A172 (cell line): ENCODE results near the gene SPDEF. TPM values are rescaled to one million over a fixed set of nuclear protein-coding genes. Genes with fewer than 3 reads are reported as not detected.

ENCODE experiments used
- DNase-seq: peaks from one replicate; pipeline ENCODE4 v3.0.0-alpha.2; 2015; ENCODE audit warnings: low spot score
- total RNA-seq: library from RNA; depleted of rRNA; stranded (reverse); fragments of >200 nt; shearing (Covaris generic); gene quantifications from 2 replicates; pipeline ENCODE4 v1.2.3, GENCODE V29; 2014; rRNA removed

Gene SPDEF
- total RNA-seq: not detected in 2 replicates

GRCh38 chr6:34556031-34556471 lies at the start of gene SPDEF:
Gene SPDEF, minus strand, starts transcription at chr6:34556329. Its CDS starts 11,874 bp downstream, at chr6:34544455.
- DNase-seq: no peak

- DNase-seq: no peak
These were observed 47.6 kb upstream of the SPDEF start for GRCh38 chr6:34603707-34604106.

GRCh38 chr6:34602318-34603111 lies 46.4 kb upstream of the SPDEF start:
- no peak for DNase-seq

GRCh38 chr6:34601706-34602105 lies 45.6 kb upstream of the SPDEF start:
- no peak for DNase-seq

- no peak for DNase-seq
These were observed 44.7 kb upstream of the SPDEF start for GRCh38 chr6:34600796-34601195.

GRCh38 chr6:34600101-34600500 lies 44.0 kb upstream of the SPDEF start:
- DNase-seq: no peak

- no peak for DNase-seq
These were observed 42.6 kb upstream of the SPDEF start for GRCh38 chr6:34598712-34599111.

- DNase-seq: no peak
These were observed 41.6 kb upstream of the SPDEF start for GRCh38 chr6:34597605-34598353.

- DNase-seq: no peak
These were observed 40.7 kb upstream of the SPDEF start for GRCh38 chr6:34596798-34597197.

GRCh38 chr6:34595332-34596184 lies 39.4 kb upstream of the SPDEF start:
- DNase-seq: no peak

GRCh38 chr6:34593701-34594100 lies 37.6 kb upstream of the SPDEF start:
- DNase-seq: no peak

- DNase-seq: no peak
These were observed 36.3 kb upstream of the SPDEF start for GRCh38 chr6:34592208-34592952.

GRCh38 chr6:34589691-34590090 lies 33.6 kb upstream of the SPDEF start:
- no peak for DNase-seq

- no peak for DNase-seq
These were observed 33.0 kb upstream of the SPDEF start for GRCh38 chr6:34589140-34589539.

- no peak for DNase-seq
These were observed 31.7 kb upstream of the SPDEF start for GRCh38 chr6:34587851-34588250.

GRCh38 chr6:34587325-34587724 lies 31.2 kb upstream of the SPDEF start:
- DNase-seq: no peak

GRCh38 chr6:34586327-34587040 lies 30.4 kb upstream of the SPDEF start:
- no peak for DNase-seq

- no peak for DNase-seq
These were observed 29.5 kb upstream of the SPDEF start for GRCh38 chr6:34585512-34586061.

GRCh38 chr6:34585108-34585507 lies 29.0 kb upstream of the SPDEF start:
- DNase-seq: no peak

- no peak for DNase-seq
These were observed 28.6 kb upstream of the SPDEF start for GRCh38 chr6:34584694-34585093.
